ENCODE data around the gene MACROD2. TPM values are rescaled to one million over a fixed set of nuclear protein-coding genes. Genes with fewer than 3 reads are reported as not detected.

MACROD2 gene
- polyA plus RNA-seq, 1 experiment = 0.47 TPM

- no peaks in the 10 kb centered on the region for H3K27me3 ChIP-seq (ENCODE audit: control insufficient read depth, insufficient read depth, low read length)
- ChIA-PET CTCF (interaction anchor here (1.2 kb wide), 1 partner anchor 40 kb away, joined by 3 read pairs; no protein-coding TSS in a partner anchor), POLR2A (no interaction called here)
- no peaks in the 10 kb centered on the region for H3K36me3 ChIP-seq (ENCODE audit: control insufficient read depth, insufficient read depth, low read length)
- no peak for TF ChIP-seq CTCF (IDR thresholded peaks at IDR 0.05; ENCODE audit: insufficient read depth, low read depth, low read length)
- DNase-seq (ENCODE audit: low read depth) = no peak
- H3K4me3 ChIP-seq (ENCODE audit: low read depth, low read length) = no peak overlapping the region
Observed at GRCh38 chr20:14667226-14667625, 671.9 kb downstream of the MACROD2 start.

GRCh38 chr20:14672066-14672465 is 676.8 kb downstream of the MACROD2 start:
- no peaks in the 10 kb centered on the region for H3K36me3 ChIP-seq (ENCODE audit: control insufficient read depth, insufficient read depth, low read length)
- H3K27me3 ChIP-seq (ENCODE audit: control insufficient read depth, insufficient read depth, low read length) = no peaks in the 10 kb centered on the region
- TF ChIP-seq CTCF (IDR thresholded peaks at IDR 0.05; ENCODE audit: insufficient read depth, low read depth, low read length) = no peak
- H3K4me3 ChIP-seq (ENCODE audit: low read depth, low read length) = no peak overlapping the region
- CTCF ChIA-PET = no interaction called here
- no peak for DNase-seq (ENCODE audit: low read depth)
- POLR2A ChIA-PET = no interaction called here

GRCh38 chr20:14673164-14673563 is 677.8 kb downstream of the MACROD2 start:
- DNase-seq (ENCODE audit: low read depth) = no peak
- no peak for TF ChIP-seq CTCF (IDR thresholded peaks at IDR 0.05; ENCODE audit: insufficient read depth, low read depth, low read length)
- no peak overlapping the region for H3K4me3 ChIP-seq (ENCODE audit: low read depth, low read length)
- POLR2A ChIA-PET = no interaction called here
- H3K27me3 ChIP-seq (ENCODE audit: control insufficient read depth, insufficient read depth, low read length) = no peaks in the 10 kb centered on the region
- no peaks in the 10 kb centered on the region for H3K36me3 ChIP-seq (ENCODE audit: control insufficient read depth, insufficient read depth, low read length)
- CTCF ChIA-PET = no interaction called here

GRCh38 chr20:14677455-14677854 is 682.1 kb downstream of the MACROD2 start:
- no peaks in the 10 kb centered on the region for H3K27me3 ChIP-seq (ENCODE audit: control insufficient read depth, insufficient read depth, low read length)
- no peaks in the 10 kb centered on the region for H3K36me3 ChIP-seq (ENCODE audit: control insufficient read depth, insufficient read depth, low read length)
- ChIA-PET POLR2A (no interaction called here), CTCF (interaction anchor here (0.9 to 1.2 kb wide), 2 partner anchors 22 to 23 kb away, joined by 3 to 5 read pairs; no protein-coding TSS in a partner anchor)
- H3K4me3 ChIP-seq (ENCODE audit: low read depth, low read length) = no peak overlapping the region
- no peak for TF ChIP-seq CTCF (IDR thresholded peaks at IDR 0.05; ENCODE audit: insufficient read depth, low read depth, low read length)
- no peak for DNase-seq (ENCODE audit: low read depth)

GRCh38 chr20:14685183-14685582 is 689.9 kb downstream of the MACROD2 start:
- ChIA-PET POLR2A (no interaction called here), CTCF (interaction anchor here (0.8 kb wide), 1 partner anchor 529 kb away, joined by 3 read pairs; no protein-coding TSS in a partner anchor)
- Histone ChIP-seq H3K4me3 (ENCODE audit: low read depth, low read length) (no peak overlapping the region), H3K36me3 (ENCODE audit: control insufficient read depth, insufficient read depth, low read length) (no peaks in the 10 kb centered on the region), H3K27me3 (ENCODE audit: control insufficient read depth, insufficient read depth, low read length) (no peaks in the 10 kb centered on the region)
- TF ChIP-seq CTCF (IDR thresholded peaks at IDR 0.05; ENCODE audit: insufficient read depth, low read depth, low read length) = no peak
- DNase-seq (ENCODE audit: low read depth) = no peak

All from BJ (cell line).